IPS-11a (cell line): ENCODE measurements around the gene ASGR2.
"Not testable (repeated sequence)": the region's sequence is repeated elsewhere in the genome, so short reads cannot be mapped to it uniquely, and the experiment has no call there.

ENCODE experiments used
- H3K4me3 ChIP-seq: one replicate; pipeline ENCODE4 v1.5.1; 2013; ENCODE audit warnings: low read depth, low read length, control low read depth

Gene ASGR2

GRCh38 chr17:7114241-7114874, at the start of gene ASGR2:
Gene ASGR2 (minus strand): TSS chr17:7114822. CDS start chr17:7114240, 582 bp downstream.
- no peak within 1 kb of the TSS for H3K4me3 ChIP-seq

GRCh38 chr17:7159571-7159970, 44.9 kb upstream of the ASGR2 start:
- not testable (repeated sequence) for H3K4me3 ChIP-seq

GRCh38 chr17:7158424-7158823, 43.8 kb upstream of the ASGR2 start:
- H3K4me3 ChIP-seq: not testable (repeated sequence)

GRCh38 chr17:7156342-7156940, 41.8 kb upstream of the ASGR2 start:
- no peak overlapping the region for H3K4me3 ChIP-seq

GRCh38 chr17:7147772-7148171, 33.1 kb upstream of the ASGR2 start:
- no peak overlapping the region for H3K4me3 ChIP-seq

GRCh38 chr17:7146115-7146514, 31.5 kb upstream of the ASGR2 start:
- H3K4me3 ChIP-seq: no peak overlapping the region

GRCh38 chr17:7144213-7144612, 29.6 kb upstream of the ASGR2 start:
- no peak overlapping the region for H3K4me3 ChIP-seq

GRCh38 chr17:7141824-7142223, 27.2 kb upstream of the ASGR2 start:
- no peak overlapping the region for H3K4me3 ChIP-seq

- no peak overlapping the region for H3K4me3 ChIP-seq
Measured at GRCh38 chr17:7139400-7139799, 24.8 kb upstream of the ASGR2 start.

GRCh38 chr17:7138800-7139381, 24.3 kb upstream of the ASGR2 start:
- no peak overlapping the region for H3K4me3 ChIP-seq

- no peak overlapping the region for H3K4me3 ChIP-seq
Measured at GRCh38 chr17:7137171-7137943, 22.7 kb upstream of the ASGR2 start.

GRCh38 chr17:7136266-7136877, 21.8 kb upstream of the ASGR2 start:
- no peak overlapping the region for H3K4me3 ChIP-seq

- no peak overlapping the region for H3K4me3 ChIP-seq
Measured at GRCh38 chr17:7133916-7134315, 19.3 kb upstream of the ASGR2 start.

GRCh38 chr17:7133424-7133823, 18.8 kb upstream of the ASGR2 start:
- no peak overlapping the region for H3K4me3 ChIP-seq

- H3K4me3 ChIP-seq: no peak overlapping the region
Measured at GRCh38 chr17:7132511-7133094, 18.0 kb upstream of the ASGR2 start.

GRCh38 chr17:7131423-7131791, 16.8 kb upstream of the ASGR2 start:
- H3K4me3 ChIP-seq: no peak overlapping the region

GRCh38 chr17:7130621-7131422, 16.2 kb upstream of the ASGR2 start:
- H3K4me3 ChIP-seq: no peak overlapping the region

- no peak overlapping the region for H3K4me3 ChIP-seq
Measured at GRCh38 chr17:7129311-7129710, 14.7 kb upstream of the ASGR2 start.

GRCh38 chr17:7128160-7128559, 13.5 kb upstream of the ASGR2 start:
- no peak overlapping the region for H3K4me3 ChIP-seq

- not testable (repeated sequence) for H3K4me3 ChIP-seq
Measured at GRCh38 chr17:7127501-7127900, 12.9 kb upstream of the ASGR2 start.
